Stimulated activated CD8-positive, alpha-beta memory T cell treated with anti-CD3 and anti-CD28 coated beads, Interleukin-12 subunit alpha, Interleukin-12 subunit beta, amount 100 ng/mL, for 4 hours (primary cell): ENCODE results near the gene NSMF.
A peak's percentile ranks its signal among the peaks of the same experiment; 100 is the strongest.

Source experiments
- DNase-seq: peaks from one replicate; pipeline ENCODE4 v3.0.0-alpha.2; 2020; ENCODE audit warnings: low read depth

NSMF gene

DNA sequence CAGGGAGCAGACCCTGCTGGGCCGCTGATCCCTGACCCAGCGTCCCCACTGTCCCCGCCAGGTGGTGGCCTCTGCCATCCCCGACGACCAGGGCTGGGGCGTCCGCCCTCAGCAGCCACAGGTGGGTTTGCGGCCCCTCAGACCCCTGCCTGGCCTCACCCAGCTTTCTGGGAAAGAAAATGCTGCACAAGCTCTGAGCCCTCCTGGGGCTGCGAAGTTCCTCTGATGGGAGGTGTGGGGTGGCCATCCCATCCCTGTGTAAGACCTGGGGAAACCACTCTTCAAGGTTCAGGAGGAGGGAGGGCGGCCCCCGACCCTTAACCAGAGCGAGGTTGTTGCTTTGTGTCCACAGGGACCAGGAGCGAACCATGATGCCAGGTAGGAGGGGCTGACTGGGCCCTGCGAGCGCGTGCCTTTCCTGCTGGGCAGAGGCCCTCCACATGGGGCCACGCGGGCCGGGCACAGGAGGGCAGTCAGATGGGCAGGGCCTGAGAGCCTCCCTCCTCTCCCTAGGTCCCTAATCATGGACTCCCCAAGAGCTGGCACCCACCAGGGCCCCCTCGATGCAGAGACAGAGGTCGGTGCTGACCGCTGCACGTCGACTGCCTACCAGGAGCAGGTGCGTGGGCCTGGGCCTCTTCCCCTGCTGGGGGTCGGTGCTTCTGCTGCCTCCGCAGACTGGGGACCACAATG, 28.3 kb downstream of the NSMF start:
- no peak for DNase-seq

DNA sequence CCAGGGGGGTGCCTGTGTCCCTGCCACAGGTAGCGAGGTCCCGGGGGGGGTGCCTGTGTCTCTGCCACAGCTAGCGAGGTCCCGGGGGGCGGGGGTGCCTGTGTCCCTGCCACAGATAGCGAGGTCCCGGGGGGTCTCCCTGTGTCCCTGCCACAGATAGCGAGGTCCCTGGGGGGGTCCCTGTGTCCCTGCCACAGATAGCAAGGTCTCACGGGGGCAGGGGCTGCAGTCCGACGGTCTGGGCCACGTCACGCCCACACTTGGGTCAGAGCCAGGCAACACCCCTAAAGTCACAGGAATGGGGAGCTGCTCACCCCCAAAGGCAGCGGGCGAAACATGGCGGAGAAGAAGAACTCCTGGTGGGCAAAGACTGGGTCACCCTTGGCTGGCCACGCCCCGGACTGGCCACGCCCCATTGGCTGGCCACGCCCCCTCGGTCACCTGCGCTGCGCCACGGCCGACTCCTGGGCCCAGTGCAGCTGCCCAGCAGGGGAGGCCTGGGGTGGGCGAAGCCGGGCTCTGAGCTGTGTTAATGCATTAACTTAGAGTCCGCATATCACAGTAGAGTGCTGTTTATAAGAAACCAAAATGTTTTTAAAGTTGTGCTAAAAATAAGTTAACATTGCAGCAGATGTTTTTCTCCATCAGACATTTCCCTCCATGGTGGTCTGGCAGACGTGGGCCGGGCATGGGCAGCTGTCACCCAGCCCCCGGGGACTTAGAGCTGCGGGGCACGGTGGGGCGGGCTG, 29.0 kb downstream of the NSMF start:
- DNase-seq = no peak

DNA sequence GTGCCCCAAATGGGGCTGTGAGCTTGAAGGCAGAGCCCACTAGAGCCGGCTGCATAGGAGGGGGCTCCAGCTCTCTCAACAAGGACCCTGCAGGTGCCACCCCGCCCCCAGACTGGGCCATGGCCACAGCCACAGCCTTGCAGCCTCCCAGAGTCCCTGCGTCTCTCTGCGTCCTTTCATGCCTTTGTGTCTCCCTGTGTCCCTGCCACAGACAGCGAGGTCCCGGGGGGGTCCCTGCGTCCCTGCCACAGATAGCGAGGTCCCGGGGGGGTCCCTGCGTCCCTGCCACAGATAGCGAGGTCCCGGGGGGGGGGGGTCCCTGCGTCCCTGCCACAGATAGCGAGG, 29.6 kb downstream of the NSMF start:
- DNase-seq = no peak

DNA sequence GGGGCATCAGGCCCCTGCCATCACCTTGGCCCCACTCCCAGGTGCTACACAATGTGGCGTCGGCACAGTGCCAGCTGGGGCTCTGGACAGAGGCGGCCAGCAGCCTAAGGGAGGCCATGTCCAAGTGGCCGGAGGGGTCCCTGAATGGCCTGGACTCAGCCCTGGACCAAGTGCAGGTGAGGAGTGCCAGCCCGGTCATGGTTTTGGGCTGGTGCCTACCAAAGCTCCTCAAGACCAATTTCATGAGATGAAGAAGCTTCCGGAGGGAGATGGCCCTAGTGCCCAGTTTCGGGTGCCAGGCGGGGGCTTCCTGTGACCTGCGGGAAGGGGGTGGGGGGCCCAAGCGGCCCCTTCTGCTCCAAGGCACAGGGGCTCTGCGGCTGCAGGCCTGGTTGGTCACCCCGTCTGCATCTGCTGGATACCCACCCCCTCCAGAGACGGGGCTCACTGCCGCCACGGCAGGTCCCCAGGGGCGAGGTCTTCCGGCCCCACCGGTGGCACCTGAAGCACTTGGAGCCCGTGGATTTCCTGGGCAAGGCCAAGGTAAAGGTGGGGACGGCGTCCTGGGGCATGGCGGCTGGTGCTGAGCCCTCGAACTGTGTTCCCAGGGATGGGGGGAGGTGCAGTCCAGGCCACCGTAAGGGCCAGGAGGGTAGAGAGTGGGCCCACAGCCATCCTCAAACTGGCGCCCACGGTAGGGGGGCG, 30.1 kb downstream of the NSMF start:
- DNase-seq = no peak

DNA sequence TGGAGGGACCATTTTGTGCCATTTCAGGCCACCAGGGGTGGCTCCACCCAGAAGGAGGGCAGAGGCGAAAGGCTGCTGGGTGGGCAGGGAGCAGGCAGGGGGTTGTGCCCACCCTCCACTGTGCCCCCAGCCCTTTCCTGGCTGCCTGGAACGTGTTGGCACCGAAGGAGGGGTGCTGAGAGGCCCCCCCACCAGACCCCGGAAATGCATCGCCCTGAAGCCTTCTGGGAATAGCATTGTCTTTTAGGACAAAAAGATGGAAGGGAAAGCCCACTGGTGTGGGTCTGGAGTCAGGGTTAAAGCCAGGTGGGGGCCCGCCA, 30.9 kb downstream of the NSMF start:
- no peak for DNase-seq

DNA sequence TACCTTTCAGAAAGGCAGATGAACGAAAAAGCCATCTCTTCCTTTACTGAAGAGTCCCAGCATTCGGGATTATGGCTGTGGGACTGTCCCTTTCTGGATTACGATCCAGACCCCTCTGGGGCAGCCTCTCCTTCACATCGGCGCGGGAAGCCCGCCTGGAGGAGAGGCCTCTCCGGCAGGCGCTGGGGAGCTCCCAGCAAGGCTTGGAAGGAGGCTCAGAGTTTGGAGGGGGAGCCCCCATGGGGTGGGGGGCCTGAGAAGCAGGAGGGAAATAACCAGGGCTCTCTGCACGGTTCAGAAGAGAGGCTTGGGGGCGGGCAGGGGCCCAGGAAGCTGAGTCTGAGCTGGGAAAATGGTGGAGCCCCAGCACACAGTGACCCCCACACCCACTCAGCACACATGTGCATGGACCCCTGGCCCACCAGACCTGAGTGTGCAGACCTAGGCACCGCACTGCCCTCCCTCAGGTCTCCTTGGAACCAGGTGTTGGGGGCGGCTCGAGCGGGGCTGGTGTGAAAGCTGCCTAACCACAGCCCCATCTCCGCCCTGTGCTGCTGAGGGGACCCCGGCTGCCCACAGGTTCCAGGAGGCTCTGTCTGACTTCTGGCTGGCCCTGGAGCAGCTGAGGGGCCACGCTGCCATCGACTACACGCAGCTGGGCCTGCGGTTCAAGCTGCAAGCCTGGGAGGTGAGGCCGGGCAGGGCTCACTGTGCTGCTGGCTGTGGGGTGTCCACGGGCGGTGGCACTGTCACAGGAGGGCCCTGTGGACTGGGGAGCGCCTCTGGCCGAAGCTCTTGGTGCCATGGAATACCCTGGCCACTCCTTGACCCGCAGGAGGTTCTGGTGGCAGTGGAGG, 31.5 kb downstream of the NSMF start:
- no peak for DNase-seq

DNA sequence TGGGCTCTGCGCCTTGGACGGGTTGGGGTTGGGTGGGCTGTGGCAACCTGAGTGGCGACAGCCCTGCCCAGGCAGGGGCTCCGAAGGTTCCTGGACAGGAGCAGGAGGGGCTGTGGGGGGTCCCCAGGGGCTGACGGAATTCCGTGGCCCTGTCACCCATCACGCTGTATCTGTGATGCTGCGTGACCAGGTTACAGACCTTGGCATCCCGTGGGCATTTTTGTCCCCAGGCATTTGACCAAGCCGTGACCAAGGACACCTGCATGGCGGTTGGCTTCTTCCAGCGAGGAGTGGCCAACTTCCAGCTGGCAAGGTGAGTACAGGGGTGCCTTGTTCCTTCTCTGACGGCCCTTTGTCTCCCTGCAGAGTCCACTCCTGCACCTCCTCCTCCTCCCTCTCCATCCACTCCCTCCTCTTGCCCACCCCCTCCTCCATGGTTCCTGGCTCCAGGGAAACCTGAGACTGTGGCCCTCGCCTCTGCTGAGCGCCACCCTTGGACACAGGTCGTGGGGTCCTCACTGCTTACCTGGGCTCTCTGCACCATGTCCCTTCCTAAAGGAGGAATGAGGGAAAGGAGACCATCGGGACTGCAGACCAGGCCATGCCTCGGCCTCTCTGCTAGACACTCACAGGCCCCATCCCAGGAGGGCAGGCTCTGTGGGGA, 33.0 kb downstream of the NSMF start:
- DNase-seq = no peak

DNA sequence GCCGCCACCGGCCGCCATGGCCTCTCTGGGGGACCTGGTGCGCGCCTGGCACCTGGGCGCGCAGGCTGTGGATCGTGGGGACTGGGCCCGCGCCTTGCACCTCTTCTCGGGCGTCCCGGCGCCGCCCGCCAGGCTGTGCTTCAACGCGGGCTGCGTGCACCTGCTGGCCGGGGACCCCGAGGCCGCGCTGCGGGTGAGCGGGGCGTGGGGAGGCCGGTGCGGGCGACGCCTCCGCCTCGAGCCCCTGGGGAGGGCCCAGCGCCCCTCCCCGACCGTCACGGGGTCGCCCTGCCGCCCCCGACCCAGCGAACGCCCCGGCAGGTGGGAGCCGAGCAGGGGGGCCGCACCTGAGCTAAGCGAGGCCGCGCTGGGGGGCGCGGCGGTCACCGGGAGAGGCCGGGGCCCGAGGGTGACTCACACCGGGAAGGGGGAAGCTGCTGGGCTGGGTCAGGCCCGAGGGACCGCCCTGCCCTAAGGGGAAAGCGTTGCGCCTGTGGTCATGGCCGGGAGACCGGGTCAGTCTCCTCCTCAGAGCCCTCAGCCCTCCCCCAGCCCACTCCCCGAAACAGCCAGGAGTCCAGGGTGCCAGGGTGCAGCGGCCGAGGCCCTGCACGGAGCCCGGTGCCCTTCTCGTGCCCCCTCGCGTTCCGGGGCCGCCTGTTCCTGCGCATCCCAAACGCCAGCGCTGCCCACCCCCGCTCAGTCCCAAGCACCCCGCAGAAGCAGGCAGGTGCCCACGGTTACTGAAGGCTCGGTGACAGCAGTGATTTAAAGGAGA, 35.4 kb downstream of the NSMF start:
- DNase-seq = no peak

DNA sequence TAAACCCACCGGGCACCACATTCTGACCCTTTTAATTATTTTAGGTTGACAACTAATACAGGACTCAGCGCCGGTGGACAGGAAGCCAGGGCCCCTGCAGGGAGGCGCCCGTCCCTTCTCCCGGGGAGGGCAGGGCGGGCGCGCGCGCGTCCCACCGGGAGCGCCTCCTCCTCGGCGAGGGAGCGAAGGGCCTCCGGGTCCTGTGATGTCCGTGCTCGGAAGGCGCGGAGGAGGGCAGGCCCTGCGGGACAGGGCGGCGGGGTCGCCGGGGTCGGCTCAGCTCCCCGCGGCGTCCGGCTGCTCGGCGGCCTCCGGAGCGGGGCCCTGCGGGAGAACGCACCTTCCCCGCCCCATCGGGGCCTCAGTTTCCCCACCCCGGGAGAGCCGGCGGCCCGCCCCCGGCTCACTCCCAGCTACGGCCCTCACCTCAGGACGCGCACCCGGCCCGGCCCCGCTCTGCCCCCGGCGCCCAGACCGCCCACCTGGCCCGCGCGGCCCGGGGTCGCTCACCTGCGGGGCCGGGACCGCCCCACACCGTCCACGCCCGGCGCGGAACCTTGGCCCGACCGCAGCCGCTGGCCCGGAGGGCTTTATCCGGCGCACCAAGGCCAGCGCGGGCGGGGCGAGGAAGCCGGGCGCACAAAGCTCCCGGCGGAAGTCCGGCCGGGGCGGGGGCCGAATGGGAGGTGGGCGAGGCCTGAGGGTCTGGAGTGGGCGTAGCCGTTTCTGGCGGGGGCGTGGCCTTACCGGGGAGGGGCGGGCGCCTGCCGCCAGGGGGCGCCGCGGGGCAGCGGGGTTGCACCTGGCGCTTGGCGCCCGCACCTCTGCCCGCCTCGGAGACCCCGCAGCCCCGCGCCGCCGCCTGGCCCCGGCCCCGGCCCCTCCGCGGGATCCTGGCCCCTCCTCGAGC, 36.3 kb downstream of the NSMF start, which contains the start of the genes EXD3 and NOXA1:
Gene EXD3 (minus strand): TSS at position 559 of the 910 bp plus-strand sequence. CDS start 27,805 bp downstream, outside the sequence.
Gene NOXA1 (plus strand): TSS at position 790 of the 910 bp plus-strand sequence. CDS start 137 bp downstream, outside the sequence.
- peak; percentile 84 for DNase-seq

DNA sequence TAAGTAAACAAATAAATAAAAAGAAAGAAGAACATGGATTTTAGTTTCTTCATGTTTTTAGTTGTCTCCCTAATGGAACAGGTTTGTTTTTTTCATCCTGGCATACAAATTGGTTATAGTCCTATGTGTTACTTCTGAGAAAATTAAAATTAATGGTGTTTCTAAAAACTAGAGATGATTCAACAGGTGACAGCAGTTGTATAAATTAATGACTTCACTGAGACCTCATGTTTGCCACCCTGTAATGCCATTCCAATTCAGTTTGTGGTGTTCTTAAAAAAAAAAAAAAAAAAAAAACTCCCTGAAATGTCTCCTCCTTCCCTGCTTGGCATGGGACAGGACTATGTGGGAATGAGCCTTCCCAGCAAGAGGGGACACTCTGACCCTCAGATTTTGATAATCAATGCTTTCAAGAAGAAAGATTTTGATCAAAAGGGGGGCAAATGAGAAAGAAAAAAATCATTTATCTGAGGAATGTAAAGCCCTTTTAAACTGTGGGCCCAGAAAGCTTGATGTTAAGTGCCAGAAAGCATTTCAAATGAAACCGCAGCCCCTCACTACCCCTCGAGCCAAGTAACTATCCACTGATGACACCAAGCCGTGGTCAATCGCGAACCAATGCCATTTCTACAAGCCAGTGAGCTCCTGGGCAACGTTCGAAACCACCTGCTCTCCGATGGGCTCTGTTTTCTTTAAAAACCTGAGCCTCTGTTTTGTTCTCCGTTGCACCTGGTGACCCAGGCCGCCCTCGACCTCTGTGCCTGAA, 37.1 kb downstream of the NSMF start:
- DNase-seq = no peak

DNA sequence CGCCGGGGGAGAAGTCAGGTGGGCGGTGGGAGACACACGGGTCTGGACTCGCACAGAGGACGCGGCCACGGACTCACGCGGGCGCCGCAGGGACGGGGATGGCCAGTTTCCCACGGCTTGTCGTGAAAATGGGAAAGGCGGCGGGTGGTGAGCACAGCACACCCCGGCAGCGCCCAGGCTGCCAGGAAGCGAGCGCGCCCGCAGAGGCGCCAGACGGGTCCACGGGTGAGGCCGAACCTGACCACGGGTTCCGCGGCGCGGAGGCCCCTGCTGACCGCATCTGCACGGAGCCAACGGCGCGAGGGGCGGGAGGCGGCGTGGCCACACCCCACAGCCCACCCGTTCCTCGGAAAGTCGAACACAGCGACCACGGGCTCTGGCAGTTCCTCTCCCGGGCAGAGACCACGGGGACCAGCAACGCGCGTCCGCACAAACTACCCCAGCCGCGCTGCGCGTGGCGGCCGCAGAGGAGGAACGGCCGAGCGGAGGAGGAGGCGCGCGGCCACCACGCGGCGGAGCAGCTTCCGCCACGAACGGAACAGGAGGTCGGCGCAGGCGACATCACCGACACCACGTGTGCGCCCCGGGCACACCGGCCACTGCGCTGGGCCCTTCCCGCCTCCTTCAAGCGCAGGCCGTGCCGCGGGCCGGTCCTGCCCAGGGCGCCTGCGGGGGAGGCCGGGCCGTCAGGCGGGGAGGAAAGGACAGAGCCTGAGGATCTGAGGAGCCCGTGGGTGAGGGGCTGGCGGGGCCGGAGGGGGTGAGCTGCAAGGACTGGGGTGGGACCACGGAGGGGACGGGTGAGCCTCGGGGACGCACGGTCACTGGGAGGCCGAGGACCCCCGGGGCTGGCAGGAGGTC, 41.7 kb downstream of the NSMF start:
- no peak for DNase-seq

DNA sequence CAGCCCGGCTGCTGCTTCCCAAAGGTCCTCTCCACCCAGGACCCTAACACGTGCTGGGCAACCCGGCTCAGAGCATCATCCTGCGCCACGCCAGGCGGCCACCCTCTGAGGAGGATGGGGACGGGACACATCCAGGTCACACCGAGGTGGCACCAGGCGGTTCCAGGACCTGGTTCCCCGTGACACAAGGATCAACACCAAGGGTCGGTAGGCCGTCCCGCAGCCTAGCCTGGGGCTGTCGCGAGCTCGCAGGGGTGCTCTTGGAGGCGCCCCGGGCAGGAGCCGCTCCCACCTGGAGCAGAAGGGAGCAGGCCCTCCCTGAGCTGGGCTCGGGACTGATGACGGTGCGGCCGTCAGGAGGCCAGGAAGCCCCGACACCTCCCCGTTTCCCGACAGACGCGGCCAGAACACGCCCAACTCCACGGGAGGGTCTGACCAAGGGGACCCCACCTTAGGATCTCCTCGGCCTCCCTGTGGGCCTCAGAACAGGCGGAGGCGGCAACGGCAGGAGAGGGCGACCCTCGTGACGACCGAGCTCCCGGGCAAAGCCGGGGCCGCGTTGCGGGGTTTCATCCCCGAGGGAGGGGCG, 42.5 kb downstream of the NSMF start:
- no peak for DNase-seq

DNA sequence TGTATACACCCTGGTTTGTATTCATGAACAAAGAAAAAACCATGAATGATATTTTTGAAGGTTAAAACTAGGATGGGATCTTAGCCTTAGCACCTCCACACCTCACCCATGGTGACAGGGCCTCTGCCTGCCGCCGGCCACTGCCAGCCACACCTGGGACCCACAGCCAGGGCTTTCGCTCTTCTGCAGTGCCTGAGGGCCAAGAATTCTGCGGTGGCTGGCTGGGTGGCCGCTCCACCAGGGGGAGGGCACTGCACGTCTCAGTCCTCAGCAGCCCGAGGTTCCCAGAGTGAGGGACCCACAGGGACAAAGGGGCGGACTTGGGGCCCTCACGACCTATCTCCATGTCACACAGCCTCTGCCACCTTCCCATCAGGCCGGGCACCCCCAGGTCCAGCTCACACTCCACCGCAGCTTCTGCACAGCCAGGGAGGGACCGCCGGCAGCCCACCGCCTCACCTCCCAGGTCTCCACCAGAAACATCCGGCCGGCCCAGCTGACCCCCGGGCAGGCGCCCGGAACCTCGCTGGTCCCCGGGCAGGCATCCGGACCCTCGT, 43.0 kb downstream of the NSMF start:
- DNase-seq = no peak

DNA sequence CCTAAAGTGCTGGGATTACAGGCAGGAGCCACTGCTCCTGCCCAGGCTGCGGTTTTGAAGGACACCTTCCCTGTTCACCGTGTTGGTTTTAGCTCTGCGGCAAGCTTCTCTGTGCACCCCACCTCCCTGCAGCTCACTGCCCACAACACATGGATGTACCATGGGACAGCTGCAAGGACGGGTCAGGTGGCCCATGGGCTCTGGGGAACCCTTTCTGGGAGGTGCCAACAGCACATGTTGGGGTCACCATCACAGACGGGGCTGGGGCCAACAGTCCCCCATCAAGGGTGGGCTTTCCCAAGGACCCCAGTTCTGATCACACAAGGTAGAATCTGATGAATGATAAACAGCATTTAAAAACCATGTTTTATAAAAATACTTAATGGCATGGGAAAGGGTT, 43.7 kb downstream of the NSMF start:
- DNase-seq = no peak

DNA sequence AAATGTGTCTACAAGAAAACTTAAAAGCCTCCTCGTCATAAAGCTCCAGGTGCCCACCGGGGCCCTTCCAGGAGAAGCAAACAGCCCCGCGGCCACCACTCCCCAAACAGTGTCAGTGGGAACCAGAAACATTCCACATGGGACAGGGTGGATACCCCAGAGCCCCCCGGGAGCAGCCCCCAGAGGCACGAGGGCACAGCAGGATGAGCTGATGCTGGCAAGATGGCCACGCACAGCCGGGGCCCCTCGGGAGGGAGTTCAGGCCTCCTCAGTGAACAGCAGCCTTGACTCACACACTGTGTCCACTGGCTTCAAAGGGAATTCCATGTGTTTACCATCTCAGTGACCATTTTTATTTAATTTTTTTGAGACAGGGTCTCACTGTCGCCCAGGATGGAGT, 46.7 kb downstream of the NSMF start:
- DNase-seq = no peak

DNA sequence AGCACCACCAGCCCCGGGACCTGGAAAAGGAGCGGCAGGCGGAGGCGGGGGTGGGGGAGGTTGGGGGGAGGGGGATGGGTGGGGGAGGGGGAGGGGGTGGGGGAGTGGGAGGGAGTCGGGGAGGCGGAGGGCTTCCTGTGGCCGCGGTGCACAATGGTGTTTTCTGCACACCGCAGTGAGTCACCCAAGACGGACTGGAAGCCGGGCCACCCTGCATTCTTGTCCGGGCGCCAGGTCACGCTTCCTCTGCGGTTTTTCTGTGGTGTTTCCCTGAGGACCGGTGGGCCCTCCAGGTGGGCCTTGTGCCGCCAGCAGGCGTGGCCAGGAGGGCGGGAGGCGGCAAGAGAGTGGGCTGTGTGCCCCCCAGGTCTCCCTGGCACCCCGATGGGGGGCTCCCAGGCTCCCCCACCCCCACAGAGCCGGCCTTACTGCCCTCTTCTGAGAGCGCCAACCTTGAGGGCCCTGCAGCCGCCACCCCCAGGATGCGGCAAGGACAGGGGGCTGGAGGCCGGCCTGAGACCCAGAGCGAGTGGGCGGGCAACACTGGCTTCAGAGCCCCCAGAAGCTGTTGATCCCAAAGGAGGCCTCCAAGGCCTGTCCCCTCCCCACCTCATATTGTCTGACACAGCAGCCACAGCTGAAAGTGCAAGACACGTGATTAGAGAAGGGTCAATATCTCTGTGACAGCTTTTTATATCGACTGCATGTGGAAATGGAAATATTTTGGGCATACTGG, 47.3 kb downstream of the NSMF start:
- DNase-seq = no peak

DNA sequence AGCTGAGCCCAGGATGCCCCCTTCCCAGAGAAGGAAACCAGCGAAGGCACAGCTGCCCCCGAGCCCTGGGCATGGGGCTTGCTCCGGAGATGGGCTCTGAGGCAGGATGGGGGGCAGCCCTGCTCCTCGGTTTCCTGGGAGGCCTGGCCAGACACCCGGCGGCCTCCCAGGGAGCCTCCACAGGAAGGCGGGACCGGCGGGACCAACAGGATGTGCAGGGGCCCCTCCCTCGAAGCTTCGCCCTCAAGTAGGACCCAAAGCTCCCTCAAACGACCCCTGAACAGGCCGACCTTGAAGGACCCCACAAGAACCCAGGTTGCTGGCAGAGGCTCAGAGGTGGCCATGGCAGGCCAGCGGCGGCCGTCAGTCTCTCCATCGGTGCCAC, 47.9 kb downstream of the NSMF start:
- DNase-seq = no peak
